Chondrocyte (in vitro differentiated cells): Measurements from ENCODE around the gene TTC5. TPM values are rescaled to one million over a fixed set of nuclear protein-coding genes. Genes with fewer than 3 reads are reported as not detected.
"Not testable (repeated sequence)": the region's sequence is repeated elsewhere in the genome, so short reads cannot be mapped to it uniquely, and the experiment has no call there.

Source experiments
- DNase-seq: peaks from one replicate; pipeline ENCODE4 v3.0.0; 2021; ENCODE audit warnings: mixed read lengths, low spot score
- H3K27ac Mint-ChIP-seq: one replicate; pipeline ENCODE4 v1.8.0; 2021; ENCODE audit warnings: mild to moderate bottlenecking, moderate library complexity, mixed read lengths; ENCODE audit not compliant: unreplicated experiment
- H3K27me3 Mint-ChIP-seq: 2 replicates; pipeline ENCODE4 v1.8.0; 2021; ENCODE audit warnings: low read depth, mixed read lengths
- H3K36me3 Mint-ChIP-seq: 2 replicates; pipeline ENCODE4 v1.8.0; 2021; ENCODE audit warnings: low read depth, mixed read lengths
- H3K4me1 Mint-ChIP-seq: 2 replicates; pipeline ENCODE4 v1.8.0; 2021; ENCODE audit warnings: low read depth, mild to moderate bottlenecking, mixed read lengths
- H3K4me3 Mint-ChIP-seq: one replicate; pipeline ENCODE4 v1.8.0; 2021; ENCODE audit warnings: mild to moderate bottlenecking, moderate library complexity, mixed read lengths; ENCODE audit not compliant: unreplicated experiment
- H3K9me3 Mint-ChIP-seq: 2 replicates; pipeline ENCODE4 v1.8.0; 2021; ENCODE audit warnings: low read depth, mixed read lengths
- total RNA-seq: library from RNA; stranded (reverse); gene quantifications from 3 replicates; pipeline ENCODE4 v1.2.1, GENCODE V29; 2021
- TF ChIP-seq, protein P1 (sequence below): fragments of 200-600 bp; sonication (generic); IDR thresholded peaks from 2 replicates; pipeline ENCODE4 v1.5.0; 2021; ENCODE audit warnings: antibody characterized with exemption, mild to moderate bottlenecking, moderate library complexity

TTC5 gene
- total RNA-seq, 1 donor from 2014 or later, result 16.3 TPM

- no peak overlapping the region for H3K4me3 Mint-ChIP-seq
- H3K36me3 Mint-ChIP-seq, result peaks cover 21% of the 10 kb centered on the region
- TF ChIP-seq, protein P1, sequence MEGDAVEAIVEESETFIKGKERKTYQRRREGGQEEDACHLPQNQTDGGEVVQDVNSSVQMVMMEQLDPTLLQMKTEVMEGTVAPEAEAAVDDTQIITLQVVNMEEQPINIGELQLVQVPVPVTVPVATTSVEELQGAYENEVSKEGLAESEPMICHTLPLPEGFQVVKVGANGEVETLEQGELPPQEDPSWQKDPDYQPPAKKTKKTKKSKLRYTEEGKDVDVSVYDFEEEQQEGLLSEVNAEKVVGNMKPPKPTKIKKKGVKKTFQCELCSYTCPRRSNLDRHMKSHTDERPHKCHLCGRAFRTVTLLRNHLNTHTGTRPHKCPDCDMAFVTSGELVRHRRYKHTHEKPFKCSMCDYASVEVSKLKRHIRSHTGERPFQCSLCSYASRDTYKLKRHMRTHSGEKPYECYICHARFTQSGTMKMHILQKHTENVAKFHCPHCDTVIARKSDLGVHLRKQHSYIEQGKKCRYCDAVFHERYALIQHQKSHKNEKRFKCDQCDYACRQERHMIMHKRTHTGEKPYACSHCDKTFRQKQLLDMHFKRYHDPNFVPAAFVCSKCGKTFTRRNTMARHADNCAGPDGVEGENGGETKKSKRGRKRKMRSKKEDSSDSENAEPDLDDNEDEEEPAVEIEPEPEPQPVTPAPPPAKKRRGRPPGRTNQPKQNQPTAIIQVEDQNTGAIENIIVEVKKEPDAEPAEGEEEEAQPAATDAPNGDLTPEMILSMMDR, result no peak
- H3K9me3 Mint-ChIP-seq, result peaks cover 24% of the 10 kb centered on the region
- DNase-seq, result no peak
- no peaks in the 10 kb centered on the region for H3K27me3 Mint-ChIP-seq
- no peak overlapping the region for H3K27ac Mint-ChIP-seq
- no peaks in the 10 kb centered on the region for H3K4me1 Mint-ChIP-seq
Observed at GRCh38 chr14:20277409-20277808, 28.3 kb downstream of the TTC5 start.

DNA sequence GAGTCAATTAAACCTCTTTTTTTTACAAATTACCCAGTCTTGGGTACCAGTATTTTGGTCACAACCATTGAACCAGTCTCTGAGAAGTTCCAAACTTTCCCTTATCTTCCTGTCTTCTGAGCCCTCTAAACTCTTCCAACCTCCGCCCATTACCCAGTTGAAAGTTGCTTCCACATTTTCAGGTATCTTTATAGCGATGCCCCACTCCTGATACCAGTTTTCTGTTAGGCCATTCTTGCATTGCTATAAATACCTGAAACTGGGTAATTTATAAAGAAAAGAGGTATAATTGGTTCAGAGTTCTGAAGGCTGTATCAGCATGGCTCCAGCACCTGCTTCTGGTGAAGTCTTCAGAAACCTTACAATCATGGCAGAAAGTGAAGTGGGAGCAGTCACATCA, 31.7 kb downstream of the TTC5 start:
- DNase-seq, result no peak
- peaks cover 30% of the 10 kb centered on the region for H3K9me3 Mint-ChIP-seq

DNA sequence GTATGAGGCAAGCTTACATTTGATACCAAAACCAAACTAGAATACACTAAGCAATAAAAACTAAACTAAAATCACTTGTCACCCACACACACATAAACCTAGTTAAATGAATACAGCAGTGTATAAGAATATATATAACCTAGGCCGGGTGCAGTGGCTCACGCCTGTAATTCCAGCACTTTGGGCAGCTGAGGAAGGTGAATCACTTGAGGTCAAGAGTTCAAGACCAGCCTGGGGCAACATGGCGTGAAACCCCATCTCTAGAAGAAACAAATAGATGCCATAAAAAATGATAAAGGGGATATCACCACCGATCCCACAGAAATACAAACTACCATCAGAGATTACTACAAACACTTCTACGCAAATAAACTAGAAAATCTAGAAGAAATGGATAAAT, 41.4 kb downstream of the TTC5 start:
- H3K27me3 Mint-ChIP-seq, DNase-seq, H3K4me1 Mint-ChIP-seq, H3K27ac Mint-ChIP-seq, H3K36me3 Mint-ChIP-seq, H3K4me3 Mint-ChIP-seq, H3K9me3 Mint-ChIP-seq: not testable (repeated sequence)

More for the DNA sequence above, 31.7 kb downstream of the TTC5 start:
- TF ChIP-seq, protein P1, result no peak
- H3K27me3 Mint-ChIP-seq, result no peaks in the 10 kb centered on the region
- H3K36me3 Mint-ChIP-seq, result peaks cover 14% of the 10 kb centered on the region
- H3K4me1 Mint-ChIP-seq, result no peaks in the 10 kb centered on the region
- no peak overlapping the region for H3K4me3 Mint-ChIP-seq
- no peak overlapping the region for H3K27ac Mint-ChIP-seq

DNA sequence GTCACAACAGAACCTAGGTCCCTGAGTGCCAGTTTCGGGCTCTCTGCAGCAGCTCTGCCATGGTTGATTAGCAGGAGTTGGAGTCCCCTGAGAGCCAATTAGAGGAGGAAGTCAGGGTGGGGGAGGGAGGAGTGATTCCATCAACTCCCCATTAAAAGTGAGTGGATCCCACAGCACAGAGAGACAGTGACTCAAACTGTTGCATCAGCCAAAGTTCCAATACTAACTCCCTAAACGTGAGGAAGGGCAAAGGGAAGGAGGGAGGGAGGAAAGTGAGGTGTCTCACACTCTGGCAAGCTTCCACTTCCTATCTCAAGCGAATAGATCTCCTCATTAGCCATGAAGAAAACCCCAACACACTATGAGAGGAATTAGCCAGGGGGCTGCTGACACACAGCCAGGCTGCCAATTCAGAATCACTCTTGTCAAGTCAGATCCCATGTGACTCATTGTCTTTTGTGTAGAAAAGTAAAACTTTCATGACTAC, 43.1 kb downstream of the TTC5 start:
- no peak for DNase-seq
- Mint-ChIP-seq H3K4me3 (no peak overlapping the region), H3K9me3 (no peaks in the 10 kb centered on the region), H3K27ac (no peak overlapping the region), H3K4me1 (no peaks in the 10 kb centered on the region), H3K27me3 (no peaks in the 10 kb centered on the region), H3K36me3 (no peaks in the 10 kb centered on the region)
- TF ChIP-seq, protein P1, result no peak

GRCh38 chr14:20247646-20248246, 58.0 kb downstream of the TTC5 start:
- Mint-ChIP-seq H3K4me3 (no peak overlapping the region), H3K27ac (no peak overlapping the region), H3K4me1 (no peaks in the 10 kb centered on the region), H3K27me3 (no peaks in the 10 kb centered on the region), H3K9me3 (peaks cover 13% of the 10 kb centered on the region), H3K36me3 (no peaks in the 10 kb centered on the region)
- TF ChIP-seq, protein P1, result no peak
- no peak for DNase-seq

Other genes starting within 250 kb of the TTC5 start
- gene OR4L1, start 245.9 kb downstream of the TTC5 start, total RNA-seq, result not detected in 3 replicates
- gene OR4K17, start 195.2 kb downstream of the TTC5 start, total RNA-seq, result not detected in 3 replicates
- not detected in 3 replicates for gene OR4N5, start 167.1 kb downstream of the TTC5 start, total RNA-seq
- not detected in 3 replicates for gene OR11G2, start 115.1 kb downstream of the TTC5 start, total RNA-seq
- gene OR11H6, start 82.2 kb downstream of the TTC5 start, total RNA-seq, result not detected in 3 replicates
- gene OR11H7, start 77.0 kb downstream of the TTC5 start, total RNA-seq, result not detected in 3 replicates
- not detected in 3 replicates for gene OR11H4, start 66.7 kb downstream of the TTC5 start, total RNA-seq
- gene CCNB1IP1, start 27.3 kb upstream of the TTC5 start, total RNA-seq, result 32.6 to 41.2 TPM (median 34.7 TPM) in 3 replicates
- gene PARP2, start 37.7 kb upstream of the TTC5 start, total RNA-seq, result 16.2 to 27.3 TPM (median 19.4 TPM) in 3 replicates
- gene TEP1, start 107.5 kb upstream of the TTC5 start, total RNA-seq, result 19.2 to 32.7 TPM (median 22.8 TPM) in 3 replicates
- not detected in 3 replicates for gene KLHL33, start 130.2 kb upstream of the TTC5 start, total RNA-seq
- 26.0 to 41.4 TPM (median 28.6 TPM) in 3 replicates for gene OSGEP, start 148.9 kb upstream of the TTC5 start, total RNA-seq
- 141 to 168 TPM (median 142 TPM) in 3 replicates for gene APEX1, start 149.3 kb upstream of the TTC5 start, total RNA-seq
- 31.0 to 36.9 TPM (median 32.0 TPM) in 3 replicates for gene PIP4P1, start 155.5 kb upstream of the TTC5 start, total RNA-seq
- gene PNP, start 163.5 kb upstream of the TTC5 start, total RNA-seq, result 25.0 to 34.8 TPM (median 26.7 TPM) in 3 replicates
- 0.72 TPM in 1 of 3 replicates, not detected in the others for gene RNASE10, start 199.6 kb upstream of the TTC5 start, total RNA-seq